Measurements from ENCODE around the gene MAGEA1. TPM values are rescaled to one million over a fixed set of nuclear protein-coding genes. Genes with fewer than 3 reads are reported as not detected.
"Not testable (repeated sequence)": the region's sequence is repeated elsewhere in the genome, so short reads cannot be mapped to it uniquely, and the experiment has no call there.

MAGEA1 gene
- total and polyA plus RNA-seq, 2 experiments from 2014 or later = not detected

DNA sequence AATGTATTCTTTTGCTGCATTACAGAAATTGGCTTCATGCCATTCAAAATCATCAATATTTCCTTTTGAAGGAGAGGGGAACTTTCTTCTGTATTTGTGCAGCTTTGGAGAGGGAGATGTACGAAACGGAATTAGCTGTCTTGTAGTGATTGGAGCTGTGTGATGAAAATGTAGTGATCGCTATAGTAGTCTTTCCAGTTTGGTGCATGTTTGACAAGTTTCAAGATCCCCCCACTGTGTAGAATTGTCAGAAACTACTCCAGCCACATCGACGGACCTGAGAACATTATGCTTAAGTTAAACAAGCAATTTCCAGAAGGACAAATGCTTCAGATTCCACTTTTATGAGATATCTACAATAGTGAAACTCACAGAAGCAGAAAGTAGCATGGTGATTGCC is 21.6 kb upstream of the MAGEA1 start:
- H3K9ac ChIP-seq = no peak overlapping the region
- H3K9me2 ChIP-seq (ENCODE audit: insufficient read depth) = no peaks in the 10 kb centered on the region
- no peaks in the 10 kb centered on the region for H3K79me2 ChIP-seq (ENCODE audit: insufficient read depth)
- H3F3A ChIP-seq (ENCODE audit: insufficient read depth) = no peaks in the 10 kb centered on the region
- H3K36me3 ChIP-seq (ENCODE audit: low read depth) = no peaks in the 10 kb centered on the region
- H3K4me1 ChIP-seq (ENCODE audit: insufficient read depth) = no peaks in the 10 kb centered on the region
- WGBS, 2 experiments (ENCODE audit: low coverage in 1 of 2, low lambda C conversion rate in 2 of 2, missing lambda C conversion rate in 2 of 2) = 26 to 37% methylated on average over 5 of the region's 5 CpGs
- H3K27ac ChIP-seq = no peak overlapping the region
- no peak overlapping the region for H3K4me3 ChIP-seq
- H3K27me3 ChIP-seq (replicated peaks; ENCODE audit: insufficient read depth) = no peaks in the 10 kb centered on the region
- in situ Hi-C loops (cut with MboI) = no loop called here
- H2AFZ ChIP-seq = no peak overlapping the region
- H3K9me3 ChIP-seq (ENCODE audit: low read depth) = no peaks in the 10 kb centered on the region
- no peak for DNase-seq
- no peak overlapping the region for H3K4me2 ChIP-seq (ENCODE audit: unreplicated experiment)
- H4K20me1 ChIP-seq (ENCODE audit: insufficient read depth) = no peaks in the 10 kb centered on the region
- no peak for TF ChIP-seq EZH2 (IDR thresholded peaks at IDR 0.05; ENCODE audit: insufficient read depth, poor library complexity, severe bottlenecking)
- no peak for TF ChIP-seq EZH2phosphoT487 (IDR thresholded peaks at IDR 0.05; ENCODE audit: insufficient read depth, low read depth)

DNA sequence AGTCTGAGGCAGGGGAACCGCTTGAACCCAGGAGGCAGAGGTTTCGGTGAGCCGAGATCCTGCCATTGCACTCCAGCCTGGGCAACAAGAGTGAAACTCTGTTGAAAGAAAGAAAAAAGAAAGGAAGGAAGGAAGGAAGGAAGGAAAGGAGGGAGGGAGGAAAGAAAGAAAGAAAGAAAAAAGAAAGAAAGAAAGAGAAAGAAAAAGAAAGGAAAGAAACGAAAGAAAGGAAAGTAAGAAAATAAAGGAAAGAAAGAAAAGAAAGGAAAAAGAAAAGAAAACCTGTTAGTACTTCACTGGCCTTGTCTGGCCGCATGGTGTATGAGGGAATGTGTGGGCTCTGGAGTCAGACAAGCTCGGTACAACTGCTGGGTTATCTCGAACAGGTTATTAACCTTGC is 20.8 kb upstream of the MAGEA1 start:
- H3K27me3 ChIP-seq (replicated peaks; ENCODE audit: insufficient read depth) = no peaks in the 10 kb centered on the region
- no peaks in the 10 kb centered on the region for H3K9me3 ChIP-seq (ENCODE audit: low read depth)
- no peak overlapping the region for H2AFZ ChIP-seq
- no peak overlapping the region for H3K4me3 ChIP-seq
- H4K20me1 ChIP-seq (ENCODE audit: insufficient read depth) = no peaks in the 10 kb centered on the region
- H3K4me1 ChIP-seq (ENCODE audit: insufficient read depth) = no peaks in the 10 kb centered on the region
- H3K79me2 ChIP-seq (ENCODE audit: insufficient read depth) = no peaks in the 10 kb centered on the region
- no peak overlapping the region for H3K9ac ChIP-seq
- 45 to 57% methylated on average over 6 to 7 of the region's 7 CpGs for WGBS, 2 experiments (ENCODE audit: low coverage in 1 of 2, low lambda C conversion rate in 2 of 2, missing lambda C conversion rate in 2 of 2)
- no peak for TF ChIP-seq EZH2 (IDR thresholded peaks at IDR 0.05; ENCODE audit: insufficient read depth, poor library complexity, severe bottlenecking)
- no peak for TF ChIP-seq EZH2phosphoT487 (IDR thresholded peaks at IDR 0.05; ENCODE audit: insufficient read depth, low read depth)
- in situ Hi-C loops (cut with MboI) = no loop called here
- no peaks in the 10 kb centered on the region for H3K36me3 ChIP-seq (ENCODE audit: low read depth)
- H3K4me2 ChIP-seq (ENCODE audit: unreplicated experiment) = no peak overlapping the region
- H3F3A ChIP-seq (ENCODE audit: insufficient read depth) = no peaks in the 10 kb centered on the region
- DNase-seq = no peak
- no peak overlapping the region for H3K27ac ChIP-seq
- H3K9me2 ChIP-seq (ENCODE audit: insufficient read depth) = no peaks in the 10 kb centered on the region

DNA sequence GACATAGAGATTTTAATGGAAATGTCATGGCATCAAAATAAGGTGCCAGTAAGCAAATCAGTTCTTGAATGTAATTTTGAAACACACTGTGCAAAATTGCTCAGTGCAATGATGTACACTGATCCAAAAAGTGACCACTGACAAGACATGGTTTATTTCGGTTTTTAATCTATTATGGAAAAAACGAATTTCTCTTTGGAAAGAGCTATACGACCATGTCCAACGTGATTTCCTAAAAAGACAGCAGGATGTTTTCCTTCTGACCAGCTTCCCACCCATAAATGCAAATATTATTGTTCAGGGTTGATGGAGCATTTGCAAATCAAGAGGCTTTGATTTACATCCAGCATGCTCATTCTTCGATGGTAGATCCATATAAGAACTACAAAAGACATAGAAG is 17.1 kb upstream of the MAGEA1 start:
- in situ Hi-C loops (cut with MboI) = no loop called here
- DNase-seq = no peak
- H3K4me3 ChIP-seq = no peak overlapping the region
- H3K27ac ChIP-seq = no peak overlapping the region
- no peak overlapping the region for H2AFZ ChIP-seq
- no peaks in the 10 kb centered on the region for H3K9me2 ChIP-seq (ENCODE audit: insufficient read depth)
- TF ChIP-seq EZH2 (IDR thresholded peaks at IDR 0.05; ENCODE audit: insufficient read depth, poor library complexity, severe bottlenecking) = no peak
- no peak for TF ChIP-seq EZH2phosphoT487 (IDR thresholded peaks at IDR 0.05; ENCODE audit: insufficient read depth, low read depth)
- H3F3A ChIP-seq (ENCODE audit: insufficient read depth) = no peaks in the 10 kb centered on the region
- no peak overlapping the region for H3K4me2 ChIP-seq (ENCODE audit: unreplicated experiment)
- H3K27me3 ChIP-seq (replicated peaks; ENCODE audit: insufficient read depth) = no peaks in the 10 kb centered on the region
- no peak overlapping the region for H3K9ac ChIP-seq
- H4K20me1 ChIP-seq (ENCODE audit: insufficient read depth) = no peaks in the 10 kb centered on the region
- H3K36me3 ChIP-seq (ENCODE audit: low read depth) = no peaks in the 10 kb centered on the region
- H3K9me3 ChIP-seq (ENCODE audit: low read depth) = no peaks in the 10 kb centered on the region
- H3K4me1 ChIP-seq (ENCODE audit: insufficient read depth) = no peaks in the 10 kb centered on the region
- WGBS, 2 experiments (ENCODE audit: low coverage in 1 of 2, low lambda C conversion rate in 2 of 2, missing lambda C conversion rate in 2 of 2) = 4 to 10% methylated on average over 5 of the region's 5 CpGs
- H3K79me2 ChIP-seq (ENCODE audit: insufficient read depth) = no peaks in the 10 kb centered on the region

- no peaks in the 10 kb centered on the region for H3K4me1 ChIP-seq (ENCODE audit: insufficient read depth)
- H3K9ac ChIP-seq = no peak overlapping the region
- H3K27me3 ChIP-seq (replicated peaks; ENCODE audit: insufficient read depth) = no peaks in the 10 kb centered on the region
- no peak for DNase-seq
- H3K36me3 ChIP-seq (ENCODE audit: low read depth) = no peaks in the 10 kb centered on the region
- H3F3A ChIP-seq (ENCODE audit: insufficient read depth) = no peaks in the 10 kb centered on the region
- 13 to 37% methylated on average over 3 of the region's 3 CpGs for WGBS, 2 experiments (ENCODE audit: low coverage in 1 of 2, low lambda C conversion rate in 2 of 2, missing lambda C conversion rate in 2 of 2)
- no peak overlapping the region for H2AFZ ChIP-seq
- no peak overlapping the region for H3K27ac ChIP-seq
- H3K9me3 ChIP-seq (ENCODE audit: low read depth) = no peaks in the 10 kb centered on the region
- no peak overlapping the region for H3K4me2 ChIP-seq (ENCODE audit: unreplicated experiment)
- TF ChIP-seq EZH2phosphoT487 (IDR thresholded peaks at IDR 0.05; ENCODE audit: insufficient read depth, low read depth) (no peak), EZH2 (IDR thresholded peaks at IDR 0.05; ENCODE audit: insufficient read depth, poor library complexity, severe bottlenecking) (no peak)
- H3K9me2 ChIP-seq (ENCODE audit: insufficient read depth) = no peaks in the 10 kb centered on the region
- no peak overlapping the region for H3K4me3 ChIP-seq
- H4K20me1 ChIP-seq (ENCODE audit: insufficient read depth) = no peaks in the 10 kb centered on the region
- in situ Hi-C loops (cut with MboI) = no loop called here
- no peaks in the 10 kb centered on the region for H3K79me2 ChIP-seq (ENCODE audit: insufficient read depth)
These were observed 14.4 kb upstream of the MAGEA1 start for GRCh38 chrX:153164733-153165132.

- in situ Hi-C loops (cut with MboI); H3K27ac ChIP-seq; H3K9ac ChIP-seq; H3K9me3 ChIP-seq (ENCODE audit: low read depth); H3K4me3 ChIP-seq; DNase-seq; H3K9me2 ChIP-seq (ENCODE audit: insufficient read depth); H3K4me1 ChIP-seq (ENCODE audit: insufficient read depth); H3F3A ChIP-seq (ENCODE audit: insufficient read depth); H3K4me2 ChIP-seq (ENCODE audit: unreplicated experiment); H4K20me1 ChIP-seq (ENCODE audit: insufficient read depth); H3K27me3 ChIP-seq (replicated peaks; ENCODE audit: insufficient read depth); H3K79me2 ChIP-seq (ENCODE audit: insufficient read depth); H3K36me3 ChIP-seq (ENCODE audit: low read depth); H2AFZ ChIP-seq: not testable (repeated sequence)
- WGBS, 2 experiments (ENCODE audit: low coverage in 1 of 2, low lambda C conversion rate in 2 of 2, missing lambda C conversion rate in 2 of 2) = 32 to 38% methylated on average over 1 to 4 of the region's 4 CpGs
These were observed 10.7 kb upstream of the MAGEA1 start for GRCh38 chrX:153168423-153168822.

Measured in GM23248 (cell line).